PC-9 (cell line): ENCODE results near the gene GRAP2.

ENCODE experiments used
- CTCF ChIP-seq: fragments of 200-600 bp; sonication (generic); conservative IDR thresholded peaks from 2 replicates; pipeline ENCODE4 v1.6.1; 2017; ENCODE audit warnings: mixed run types, antibody characterized with exemption, mild to moderate bottlenecking, moderate library complexity
- EZH2 ChIP-seq: fragments of 200-600 bp; sonication (generic); IDR thresholded peaks from 2 replicates; pipeline ENCODE4 v1.8.0; 2017; ENCODE audit warnings: antibody characterized with exemption, low read depth

GRCh38 chr22:39917776-39918495 is 17.1 kb downstream of the GRAP2 start:
- TF ChIP-seq CTCF (no peak), EZH2 (no peak)
